ENCODE data around the gene TRAPPC12.

The TRAPPC12 gene

GRCh38 chr2:3468296-3468988, 88.9 kb downstream of the TRAPPC12 start:
- no peak for DNase-seq (ENCODE audit: low read depth)

GRCh38 chr2:3469486-3469885, 90.0 kb downstream of the TRAPPC12 start:
- DNase-seq (ENCODE audit: low read depth) = no peak

GRCh38 chr2:3470166-3470651, 90.7 kb downstream of the TRAPPC12 start:
- peak; percentile 96 for DNase-seq (ENCODE audit: low read depth)

- no peak for DNase-seq (ENCODE audit: low read depth)
These were observed 91.6 kb downstream of the TRAPPC12 start for GRCh38 chr2:3470856-3471737.

GRCh38 chr2:3472296-3472695, 92.8 kb downstream of the TRAPPC12 start:
- no peak for DNase-seq (ENCODE audit: low read depth)

GRCh38 chr2:3472966-3473365, 93.5 kb downstream of the TRAPPC12 start:
- DNase-seq (ENCODE audit: low read depth) = no peak

GRCh38 chr2:3475771-3476170, 96.3 kb downstream of the TRAPPC12 start:
- DNase-seq (ENCODE audit: low read depth) = no peak

GRCh38 chr2:3476321-3476984, 97.0 kb downstream of the TRAPPC12 start:
- DNase-seq (ENCODE audit: low read depth) = no peak

GRCh38 chr2:3476985-3477327, 97.5 kb downstream of the TRAPPC12 start:
- no peak for DNase-seq (ENCODE audit: low read depth)

GRCh38 chr2:3478846-3479385, 99.4 kb downstream of the TRAPPC12 start:
- DNase-seq (ENCODE audit: low read depth) = no peak

GRCh38 chr2:3479430-3480320, 100.2 kb downstream of the TRAPPC12 start:
- no peak for DNase-seq (ENCODE audit: low read depth)

- DNase-seq (ENCODE audit: low read depth) = no peak
These were observed 101.0 kb downstream of the TRAPPC12 start for GRCh38 chr2:3480352-3481010.

- DNase-seq (ENCODE audit: low read depth) = no peak
These were observed 101.5 kb downstream of the TRAPPC12 start for GRCh38 chr2:3481011-3481400.

GRCh38 chr2:3481736-3482362, 102.4 kb downstream of the TRAPPC12 start:
- no peak for DNase-seq (ENCODE audit: low read depth)

- no peak for DNase-seq (ENCODE audit: low read depth)
These were observed 102.9 kb downstream of the TRAPPC12 start for GRCh38 chr2:3482363-3482821.

GRCh38 chr2:3483227-3483985, 103.9 kb downstream of the TRAPPC12 start:
- peak; percentile 37 for DNase-seq (ENCODE audit: low read depth)

GRCh38 chr2:3483986-3484960, 104.8 kb downstream of the TRAPPC12 start:
- DNase-seq (ENCODE audit: low read depth) = no peak

- DNase-seq (ENCODE audit: low read depth) = no peak
These were observed 105.7 kb downstream of the TRAPPC12 start for GRCh38 chr2:3485166-3485565.
